ENCODE results near the gene THBS1.

- no peak for TF ChIP-seq CTCF (IDR thresholded peaks at IDR 0.05; ENCODE audit: low read length)
- no peak for TF ChIP-seq EZH2 (optimal IDR thresholded peaks at IDR 0.05; ENCODE audit: low read depth, low read length)
Measured at GRCh38 chr15:39535466-39535865, 45.4 kb upstream of the THBS1 start.

All from MM.1S (cell line).